ENCODE results near the gene SLC5A6.

SLC5A6 gene

GRCh38 chr2:27154488-27154887 lies 57.6 kb downstream of the SLC5A6 start:
- POLR2A ChIA-PET: no interaction called here
- Histone ChIP-seq H3K36me3 (ENCODE audit: control insufficient read depth in 2 of 2, insufficient read depth in 1 of 2, low read length in 2 of 2) (no peaks in the 10 kb centered on the region), H3K4me1 (ENCODE audit: control insufficient read depth, insufficient read depth, low read length) (no peaks in the 10 kb centered on the region), H3K27ac (ENCODE audit: extremely low read depth, low read depth, low read length) (no peak overlapping the region), H3K4me3 (ENCODE audit: low read depth, low read length) (no peak overlapping the region), H3K9me3 (ENCODE audit: control insufficient read depth, insufficient read depth, low read depth, low read length) (no peaks in the 10 kb centered on the region)
- TF ChIP-seq, protein P1, sequence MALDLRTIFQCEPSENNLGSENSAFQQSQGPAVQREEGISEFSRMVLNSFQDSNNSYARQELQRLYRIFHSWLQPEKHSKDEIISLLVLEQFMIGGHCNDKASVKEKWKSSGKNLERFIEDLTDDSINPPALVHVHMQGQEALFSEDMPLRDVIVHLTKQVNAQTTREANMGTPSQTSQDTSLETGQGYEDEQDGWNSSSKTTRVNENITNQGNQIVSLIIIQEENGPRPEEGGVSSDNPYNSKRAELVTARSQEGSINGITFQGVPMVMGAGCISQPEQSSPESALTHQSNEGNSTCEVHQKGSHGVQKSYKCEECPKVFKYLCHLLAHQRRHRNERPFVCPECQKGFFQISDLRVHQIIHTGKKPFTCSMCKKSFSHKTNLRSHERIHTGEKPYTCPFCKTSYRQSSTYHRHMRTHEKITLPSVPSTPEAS (tag by site-specific recombination; IDR thresholded peaks at IDR 0.05): no peak
- no peak for TF ChIP-seq GLI4 (tag by site-specific recombination; IDR thresholded peaks at IDR 0.05)
- CTCF ChIA-PET: interaction anchor here (0.8 to 4.5 kb wide), 2 partner anchors 16 to 37 kb away, joined by 3 to 22 read pairs; no protein-coding TSS in a partner anchor

- Histone ChIP-seq H3K4me1 (ENCODE audit: control insufficient read depth, insufficient read depth, low read length) (no peaks in the 10 kb centered on the region), H3K36me3 (ENCODE audit: control insufficient read depth in 2 of 2, insufficient read depth in 1 of 2, low read length in 2 of 2) (no peaks in the 10 kb centered on the region), H3K27ac (ENCODE audit: extremely low read depth, low read depth, low read length) (no peak overlapping the region), H3K4me3 (ENCODE audit: low read depth, low read length) (no peak overlapping the region), H3K9me3 (ENCODE audit: control insufficient read depth, insufficient read depth, low read depth, low read length) (no peaks in the 10 kb centered on the region)
- POLR2A ChIA-PET: interaction anchor here (0.6 kb wide), 1 partner anchor 26 kb away, joined by 3 read pairs; no protein-coding TSS in a partner anchor
- TF ChIP-seq ZNF76 (tag by site-specific recombination; IDR thresholded peaks at IDR 0.05; ENCODE audit: borderline replicate concordance, low read depth) (no peak), PRDM1 (tag by site-specific recombination; IDR thresholded peaks at IDR 0.05) (0 out of 2 replicates have a peak, but pooled peaks have one; percentile 9)
- CTCF ChIA-PET: interaction anchor here (0.5 to 4.5 kb wide), 6 partner anchors 14 to 300 kb away, joined by 3 to 22 read pairs (median 3); no protein-coding TSS in a partner anchor
These were observed 59.1 kb downstream of the SLC5A6 start for GRCh38 chr2:27152796-27153464.

DNA sequence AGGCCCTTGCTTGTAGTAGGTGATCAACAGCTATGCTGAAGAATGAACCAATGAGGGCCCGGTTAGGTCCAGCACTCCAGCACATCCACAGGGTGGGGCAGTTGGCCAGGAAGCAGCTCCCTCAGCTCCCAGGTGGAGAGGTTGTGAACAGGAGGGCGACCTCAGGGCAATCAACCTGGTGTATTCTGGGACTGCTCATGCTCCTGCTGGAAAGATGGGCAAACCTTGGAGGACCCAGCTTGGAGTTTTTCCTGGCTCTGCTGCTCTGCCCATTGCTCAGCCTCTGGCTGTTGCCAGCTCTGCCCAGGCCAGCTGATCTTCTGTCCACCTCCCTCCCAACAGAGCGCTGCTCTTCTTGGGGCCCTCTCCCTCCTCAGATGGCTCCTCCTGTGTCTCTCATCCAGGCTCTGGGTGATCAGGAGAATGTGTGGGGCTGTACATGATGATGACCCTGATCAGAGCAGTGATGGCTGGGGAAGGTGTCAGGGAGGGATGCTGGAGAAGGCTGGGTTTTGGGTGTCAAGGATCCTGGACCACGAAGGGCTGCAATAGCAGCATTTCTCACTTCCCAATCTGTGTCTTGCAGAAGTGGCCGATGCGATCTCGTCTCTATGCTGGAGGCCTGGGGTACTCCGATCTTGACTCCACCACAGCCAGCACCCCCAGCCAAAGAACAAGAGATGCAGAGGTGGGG lies 59.8 kb downstream of the SLC5A6 start:
- ChIA-PET POLR2A (no interaction called here), CTCF (interaction anchor here (0.5 to 4.5 kb wide), 7 partner anchors 14 to 299 kb away, joined by 3 to 22 read pairs (median 3); no protein-coding TSS in a partner anchor)
- Histone ChIP-seq H3K27ac (ENCODE audit: extremely low read depth, low read depth, low read length) (no peak overlapping the region), H3K9me3 (ENCODE audit: control insufficient read depth, insufficient read depth, low read depth, low read length) (no peaks in the 10 kb centered on the region), H3K36me3 (ENCODE audit: control insufficient read depth in 2 of 2, insufficient read depth in 1 of 2, low read length in 2 of 2) (no peaks in the 10 kb centered on the region), H3K4me3 (ENCODE audit: low read depth, low read length) (no peak overlapping the region), H3K4me1 (ENCODE audit: control insufficient read depth, insufficient read depth, low read length) (no peaks in the 10 kb centered on the region)
- TF ChIP-seq ZNF610 (tag by site-specific recombination; IDR thresholded peaks at IDR 0.05; ENCODE audit: borderline replicate concordance) (no peak), ZNF677 (tag by site-specific recombination; IDR thresholded peaks at IDR 0.05) (0 out of 2 replicates have a peak, but pooled peaks have one; percentile 56), ZNF341 (tag by site-specific recombination; IDR thresholded peaks at IDR 0.05; ENCODE audit: low read depth) (peak; percentile 75)

DNA sequence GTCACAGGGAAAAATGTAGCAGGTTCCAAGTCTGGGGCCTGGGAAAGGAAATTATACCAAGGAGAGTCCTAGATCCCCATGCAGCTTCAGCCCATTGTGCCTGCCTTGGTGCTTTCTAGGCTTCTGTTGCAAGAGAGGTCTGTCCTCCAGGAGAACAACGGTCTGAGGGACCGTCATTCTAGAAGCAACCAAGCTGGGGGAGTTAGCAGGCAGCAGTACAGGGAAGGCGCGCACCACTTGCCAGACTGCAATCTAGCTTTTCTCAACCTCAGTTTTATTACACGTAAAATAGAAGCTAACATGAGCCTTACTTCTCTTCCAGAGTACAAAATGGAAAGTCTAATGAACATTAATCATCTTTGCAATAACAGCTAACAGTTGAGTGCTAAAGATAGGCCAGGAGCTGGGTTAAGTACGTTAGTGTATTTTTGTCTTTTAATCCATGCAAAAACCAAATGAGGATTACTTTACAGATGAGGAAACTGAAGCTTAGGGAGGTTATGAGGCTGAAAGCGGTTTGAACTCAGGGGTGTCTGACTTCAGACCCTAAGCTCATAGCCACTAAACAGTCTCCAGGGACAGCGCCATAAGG lies 61.3 kb downstream of the SLC5A6 start:
- Histone ChIP-seq H3K4me3 (ENCODE audit: low read depth, low read length) (no peak overlapping the region), H3K4me1 (ENCODE audit: control insufficient read depth, insufficient read depth, low read length) (no peaks in the 10 kb centered on the region), H3K27ac (ENCODE audit: extremely low read depth, low read depth, low read length) (no peak overlapping the region), H3K36me3 (ENCODE audit: control insufficient read depth in 2 of 2, insufficient read depth in 1 of 2, low read length in 2 of 2) (no peaks in the 10 kb centered on the region), H3K9me3 (ENCODE audit: control insufficient read depth, insufficient read depth, low read depth, low read length) (no peaks in the 10 kb centered on the region)
- POLR2A ChIA-PET: interaction anchor here (0.5 kb wide), 1 partner anchor 20 kb away, joined by 3 read pairs; no protein-coding TSS in a partner anchor
- TF ChIP-seq ZNF621 (tag by site-specific recombination; IDR thresholded peaks at IDR 0.05): no peak
- no peak for TF ChIP-seq ZNF530 (tag by site-specific recombination; IDR thresholded peaks at IDR 0.05; ENCODE audit: low read depth)
- CTCF ChIA-PET: interaction anchor here (0.9 to 1.5 kb wide), 2 partner anchors 19 to 41 kb away, joined by 3 to 5 read pairs; no protein-coding TSS in a partner anchor
